GM23338 (cell line): ENCODE data around the gene CEP131.

Experiments
- EZH2 ChIP-seq: fragments of 200-600 bp; sonication (generic); IDR thresholded peaks from one replicate; pipeline ENCODE4 v1.8.0; 2017; ENCODE audit warnings: antibody characterized with exemption, mild to moderate bottlenecking, low read depth; ENCODE audit not compliant: unreplicated experiment
- POLR2AphosphoS5 ChIP-seq: IDR thresholded peaks from 2 replicates; pipeline ENCODE4 v1.6.1; 2016; ENCODE audit warnings: antibody characterized with exemption, low read depth
- TF ChIP-seq, protein P1 (sequence below), 2 experiments: fragments of 200-600 bp in 1 of 2; sonication (generic) in 1 of 2; conservative IDR thresholded peaks; 2 replicates each; pipeline versions ENCODE4 v1.5.1 to v1.6.1; 2016 to 2017; ENCODE audit warnings: antibody characterized with exemption in 2 of 2, low read depth in 2 of 2, mild to moderate bottlenecking in 2 of 2, moderate library complexity in 1 of 2

DNA sequence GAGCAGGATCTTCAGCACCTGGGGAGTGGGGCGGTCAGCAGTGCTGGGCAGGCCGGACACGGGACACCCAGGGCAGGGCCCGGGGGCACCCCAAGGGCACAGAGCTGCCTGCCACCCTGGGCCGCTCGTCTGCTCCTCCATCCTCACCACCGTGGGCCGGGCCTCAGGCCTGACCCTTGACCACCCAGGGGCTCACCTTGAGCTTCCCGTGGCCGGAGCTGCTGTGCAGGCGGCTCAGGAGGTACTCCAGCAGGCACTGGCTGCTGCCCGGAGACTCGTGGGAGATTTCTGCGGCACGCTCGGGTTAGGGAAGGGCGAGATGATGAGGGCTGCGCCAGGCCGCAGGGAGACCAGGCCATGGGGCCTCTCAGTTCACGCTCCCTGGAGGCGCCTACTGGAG, 14.0 kb upstream of the CEP131 start:
- no peak for TF ChIP-seq POLR2AphosphoS5
- TF ChIP-seq, protein P1, sequence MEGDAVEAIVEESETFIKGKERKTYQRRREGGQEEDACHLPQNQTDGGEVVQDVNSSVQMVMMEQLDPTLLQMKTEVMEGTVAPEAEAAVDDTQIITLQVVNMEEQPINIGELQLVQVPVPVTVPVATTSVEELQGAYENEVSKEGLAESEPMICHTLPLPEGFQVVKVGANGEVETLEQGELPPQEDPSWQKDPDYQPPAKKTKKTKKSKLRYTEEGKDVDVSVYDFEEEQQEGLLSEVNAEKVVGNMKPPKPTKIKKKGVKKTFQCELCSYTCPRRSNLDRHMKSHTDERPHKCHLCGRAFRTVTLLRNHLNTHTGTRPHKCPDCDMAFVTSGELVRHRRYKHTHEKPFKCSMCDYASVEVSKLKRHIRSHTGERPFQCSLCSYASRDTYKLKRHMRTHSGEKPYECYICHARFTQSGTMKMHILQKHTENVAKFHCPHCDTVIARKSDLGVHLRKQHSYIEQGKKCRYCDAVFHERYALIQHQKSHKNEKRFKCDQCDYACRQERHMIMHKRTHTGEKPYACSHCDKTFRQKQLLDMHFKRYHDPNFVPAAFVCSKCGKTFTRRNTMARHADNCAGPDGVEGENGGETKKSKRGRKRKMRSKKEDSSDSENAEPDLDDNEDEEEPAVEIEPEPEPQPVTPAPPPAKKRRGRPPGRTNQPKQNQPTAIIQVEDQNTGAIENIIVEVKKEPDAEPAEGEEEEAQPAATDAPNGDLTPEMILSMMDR (conservative IDR thresholded peaks at IDR 0.05; ENCODE audit: low read depth in 2 of 2) = no peak
- no peak for TF ChIP-seq EZH2
